ENCODE measurements around the gene ADARB1. TPM values are rescaled to one million over a fixed set of nuclear protein-coding genes. Genes with fewer than 3 reads are reported as not detected.

Gene ADARB1
- total RNA-seq, 2 donors from 2014 or later = 28.7 to 38.5 TPM

- H3K4me1 Mint-ChIP-seq (ENCODE audit: low read depth in 2 of 2) = no peaks in the 10 kb centered on the region
- ATAC-seq = no peak
- DNase-seq (ENCODE audit: low spot score) = no peak
- no peaks in the 10 kb centered on the region for H3K27me3 Mint-ChIP-seq
- H3K9me3 Mint-ChIP-seq = no peaks in the 10 kb centered on the region
- no peaks in the 10 kb centered on the region for H3K36me3 Mint-ChIP-seq
- no peak overlapping the region for H3K27ac Mint-ChIP-seq
- no peak overlapping the region for H3K4me3 Mint-ChIP-seq
These were observed 105.8 kb downstream of the ADARB1 start for GRCh38 chr21:45180246-45180599.

GRCh38 chr21:45182958-45183357, 108.6 kb downstream of the ADARB1 start:
- Mint-ChIP-seq H3K4me3 (no peak overlapping the region), H3K27me3 (no peaks in the 10 kb centered on the region), H3K9me3 (peaks cover 4% of the 10 kb centered on the region), H3K27ac (no peak overlapping the region), H3K4me1 (ENCODE audit: low read depth in 2 of 2) (no peaks in the 10 kb centered on the region), H3K36me3 (peaks cover 21% of the 10 kb centered on the region)
- DNase-seq (ENCODE audit: low spot score) (no peak), ATAC-seq (no peak)

GRCh38 chr21:45183852-45184251, 109.5 kb downstream of the ADARB1 start:
- Mint-ChIP-seq H3K4me3 (no peak overlapping the region), H3K4me1 (ENCODE audit: low read depth in 2 of 2) (no peaks in the 10 kb centered on the region), H3K36me3 (peaks cover 30% of the 10 kb centered on the region), H3K9me3 (peaks cover 4% of the 10 kb centered on the region), H3K27ac (no peak overlapping the region), H3K27me3 (no peaks in the 10 kb centered on the region)
- no peak for DNase-seq (ENCODE audit: low spot score)
- ATAC-seq = no peak

- H3K36me3 Mint-ChIP-seq = peaks cover 41% of the 10 kb centered on the region
- no peak overlapping the region for H3K27ac Mint-ChIP-seq
- DNase-seq (ENCODE audit: low spot score) (no peak), ATAC-seq (no peak)
- peaks cover 7% of the 10 kb centered on the region for H3K9me3 Mint-ChIP-seq
- H3K27me3 Mint-ChIP-seq = no peaks in the 10 kb centered on the region
- H3K4me1 Mint-ChIP-seq (ENCODE audit: low read depth in 2 of 2) = no peaks in the 10 kb centered on the region
- no peak overlapping the region for H3K4me3 Mint-ChIP-seq
These were observed 110.5 kb downstream of the ADARB1 start for GRCh38 chr21:45184869-45185268.

- peaks cover 55% of the 10 kb centered on the region for H3K36me3 Mint-ChIP-seq
- H3K27me3 Mint-ChIP-seq = no peaks in the 10 kb centered on the region
- no peak overlapping the region for H3K4me3 Mint-ChIP-seq
- ATAC-seq (no peak), DNase-seq (ENCODE audit: low spot score) (no peak)
- peaks cover 10% of the 10 kb centered on the region for H3K9me3 Mint-ChIP-seq
- H3K27ac Mint-ChIP-seq = no peak overlapping the region
- H3K4me1 Mint-ChIP-seq (ENCODE audit: low read depth in 2 of 2) = no peaks in the 10 kb centered on the region
These were observed 112.3 kb downstream of the ADARB1 start for GRCh38 chr21:45186709-45187108.

- peaks cover 60% of the 10 kb centered on the region for H3K36me3 Mint-ChIP-seq
- H3K4me1 Mint-ChIP-seq (ENCODE audit: low read depth in 2 of 2) = no peaks in the 10 kb centered on the region
- no peak for DNase-seq (ENCODE audit: low spot score)
- ATAC-seq = no peak
- no peak overlapping the region for H3K4me3 Mint-ChIP-seq
- H3K27me3 Mint-ChIP-seq = no peaks in the 10 kb centered on the region
- H3K27ac Mint-ChIP-seq = no peak overlapping the region
- peaks cover 10% of the 10 kb centered on the region for H3K9me3 Mint-ChIP-seq
These were observed 113.3 kb downstream of the ADARB1 start for GRCh38 chr21:45187646-45188045.

- H3K36me3 Mint-ChIP-seq = peaks cover 61% of the 10 kb centered on the region
- H3K27me3 Mint-ChIP-seq = no peaks in the 10 kb centered on the region
- no peak overlapping the region for H3K4me3 Mint-ChIP-seq
- H3K9me3 Mint-ChIP-seq = peaks cover 10% of the 10 kb centered on the region
- no peak overlapping the region for H3K27ac Mint-ChIP-seq
- DNase-seq (ENCODE audit: low spot score) = no peak
- no peak for ATAC-seq
- H3K4me1 Mint-ChIP-seq (ENCODE audit: low read depth in 2 of 2) = no peaks in the 10 kb centered on the region
These were observed 115.6 kb downstream of the ADARB1 start for GRCh38 chr21:45190013-45190412.

- ATAC-seq (no peak), DNase-seq (ENCODE audit: low spot score) (no peak)
- Mint-ChIP-seq H3K9me3 (peaks cover 6% of the 10 kb centered on the region), H3K27ac (no peak overlapping the region), H3K4me1 (ENCODE audit: low read depth in 2 of 2) (no peaks in the 10 kb centered on the region), H3K27me3 (no peaks in the 10 kb centered on the region), H3K4me3 (no peak overlapping the region), H3K36me3 (peaks cover 46% of the 10 kb centered on the region)
These were observed 118.0 kb downstream of the ADARB1 start for GRCh38 chr21:45192332-45192731.

- H3K36me3 Mint-ChIP-seq = peaks cover 6% of the 10 kb centered on the region
These were observed 122.2 kb downstream of the ADARB1 start for GRCh38 chr21:45196620-45197019.

GRCh38 chr21:45199201-45199600, 124.8 kb downstream of the ADARB1 start:
- H3K4me1 Mint-ChIP-seq (ENCODE audit: low read depth in 2 of 2) = peaks cover 5 to 9% of the 10 kb centered on the region in 2 donors
- ATAC-seq (peak; percentile 11 to 27), DNase-seq (ENCODE audit: low spot score) (no peak)
- no peak overlapping the region for H3K27ac Mint-ChIP-seq
- H3K4me3 Mint-ChIP-seq = no peak overlapping the region
- H3K9me3 Mint-ChIP-seq = no peaks in the 10 kb centered on the region
- no peaks in the 10 kb centered on the region for H3K27me3 Mint-ChIP-seq
- H3K36me3 Mint-ChIP-seq = no peaks in the 10 kb centered on the region

More at GRCh38 chr21:45196620-45197019, 122.2 kb downstream of the ADARB1 start:
- ATAC-seq (no peak), DNase-seq (ENCODE audit: low spot score) (no peak)
- peaks cover 5 to 6% of the 10 kb centered on the region in 2 donors for H3K4me1 Mint-ChIP-seq (ENCODE audit: low read depth in 2 of 2)
- no peak overlapping the region for H3K27ac Mint-ChIP-seq
- H3K4me3 Mint-ChIP-seq = no peak overlapping the region
- no peaks in the 10 kb centered on the region for H3K27me3 Mint-ChIP-seq
- no peaks in the 10 kb centered on the region for H3K9me3 Mint-ChIP-seq

GRCh38 chr21:45200031-45200430, 125.7 kb downstream of the ADARB1 start:
- H3K27me3 Mint-ChIP-seq = no peaks in the 10 kb centered on the region
- no peak overlapping the region for H3K27ac Mint-ChIP-seq
- peaks cover 5 to 9% of the 10 kb centered on the region in 2 donors for H3K4me1 Mint-ChIP-seq (ENCODE audit: low read depth in 2 of 2)
- no peak overlapping the region for H3K4me3 Mint-ChIP-seq
- H3K36me3 Mint-ChIP-seq = no peaks in the 10 kb centered on the region
- ATAC-seq (no peak), DNase-seq (ENCODE audit: low spot score) (no peak)
- no peaks in the 10 kb centered on the region for H3K9me3 Mint-ChIP-seq

- no peak for ATAC-seq
These were observed 126.4 kb downstream of the ADARB1 start for GRCh38 chr21:45200581-45201296.

GRCh38 chr21:45202344-45202743, 128.0 kb downstream of the ADARB1 start:
- DNase-seq (ENCODE audit: low spot score) (no peak), ATAC-seq (no peak)
- no peaks in the 10 kb centered on the region for H3K27me3 Mint-ChIP-seq
- peaks cover 10 to 12% of the 10 kb centered on the region in 2 donors for H3K4me1 Mint-ChIP-seq (ENCODE audit: low read depth in 2 of 2)
- H3K4me3 Mint-ChIP-seq = no peak overlapping the region
- H3K9me3 Mint-ChIP-seq = no peaks in the 10 kb centered on the region
- no peaks in the 10 kb centered on the region for H3K36me3 Mint-ChIP-seq
- no peak overlapping the region for H3K27ac Mint-ChIP-seq

More at GRCh38 chr21:45200581-45201296, 126.4 kb downstream of the ADARB1 start:
- H3K36me3 Mint-ChIP-seq = no peaks in the 10 kb centered on the region
- no peaks in the 10 kb centered on the region for H3K27me3 Mint-ChIP-seq
- H3K27ac Mint-ChIP-seq = no peak overlapping the region
- no peak for DNase-seq (ENCODE audit: low spot score)
- peaks cover 5 to 9% of the 10 kb centered on the region in 2 donors for H3K4me1 Mint-ChIP-seq (ENCODE audit: low read depth in 2 of 2)
- no peaks in the 10 kb centered on the region for H3K9me3 Mint-ChIP-seq
- no peak overlapping the region for H3K4me3 Mint-ChIP-seq

GRCh38 chr21:45202889-45203288, 128.5 kb downstream of the ADARB1 start:
- DNase-seq (ENCODE audit: low spot score) (no peak), ATAC-seq (peak in 1 of 2 donors; percentile 36)
- H3K4me3 Mint-ChIP-seq = no peak overlapping the region
- no peaks in the 10 kb centered on the region for H3K36me3 Mint-ChIP-seq
- peaks cover 15% of the 10 kb centered on the region in 2 donors for H3K4me1 Mint-ChIP-seq (ENCODE audit: low read depth in 2 of 2)
- no peaks in the 10 kb centered on the region for H3K9me3 Mint-ChIP-seq
- no peaks in the 10 kb centered on the region for H3K27me3 Mint-ChIP-seq
- H3K27ac Mint-ChIP-seq = no peak overlapping the region

GRCh38 chr21:45203983-45204382, 129.6 kb downstream of the ADARB1 start:
- Mint-ChIP-seq H3K4me3 (no peak overlapping the region), H3K27ac (no peak overlapping the region), H3K9me3 (no peaks in the 10 kb centered on the region), H3K36me3 (no peaks in the 10 kb centered on the region), H3K27me3 (no peaks in the 10 kb centered on the region), H3K4me1 (ENCODE audit: low read depth in 2 of 2) (peaks cover 22 to 26% of the 10 kb centered on the region in 2 donors)
- DNase-seq (ENCODE audit: low spot score) (no peak), ATAC-seq (no peak)

Data from natural killer cell treated with Interleukin-12 subunit alpha and Interleukin-12 subunit beta and Interleukin-15 and Interleukin-18, amount 100 ng/mL, for 72 hours (primary cell).